SU-DHL-6 (cell line): Measurements from ENCODE around the gene IFNA21.
A peak's percentile ranks its signal among the peaks of the same experiment; 100 is the strongest.

Experiments
- EZH2phosphoT487 ChIP-seq: fragments of 200-600 bp; sonication (generic), shearing (Covaris generic); conservative IDR thresholded peaks from 2 replicates; pipeline ENCODE4 v1.6.1; 2018; ENCODE audit warnings: mild to moderate bottlenecking, antibody characterized with exemption, low read length, moderate library complexity, mixed read lengths
- TF ChIP-seq, protein P1 (sequence below): fragments of 200-600 bp; sonication (generic); IDR thresholded peaks from one replicate; pipeline ENCODE4 v1.5.1; 2017; ENCODE audit warnings: antibody characterized with exemption, mild to moderate bottlenecking, low read length, moderate library complexity; ENCODE audit not compliant: insufficient read depth, poor library complexity, severe bottlenecking

DNA sequence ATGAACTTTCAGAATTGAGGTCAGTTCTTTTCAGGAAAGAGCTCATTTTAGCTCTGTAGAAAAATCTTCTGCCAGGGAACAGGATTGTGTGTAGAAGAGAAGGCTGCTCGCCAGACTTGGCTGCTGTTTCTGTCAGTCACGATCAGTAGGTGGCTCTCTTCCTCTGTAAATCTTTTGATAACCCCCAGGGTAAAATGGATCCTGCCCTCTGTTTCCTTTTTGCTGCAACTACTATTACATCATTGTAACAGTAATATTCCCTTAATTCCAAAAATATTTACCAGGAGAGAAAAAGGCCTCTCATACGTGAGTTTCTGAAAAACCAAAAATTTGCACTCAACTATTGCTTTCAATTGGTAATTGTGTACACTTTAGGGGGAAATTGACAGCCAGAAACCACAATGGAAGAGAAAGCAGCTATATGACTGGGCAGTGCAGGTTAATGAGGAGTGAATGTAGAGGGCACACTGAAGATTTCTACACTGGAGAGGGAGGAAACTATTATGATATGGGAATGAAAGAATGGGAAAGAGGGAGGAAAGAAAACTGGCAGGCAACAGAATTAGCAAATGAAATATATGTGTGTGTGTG, 12.3 kb downstream of the IFNA21 start:
- TF ChIP-seq, protein P1, sequence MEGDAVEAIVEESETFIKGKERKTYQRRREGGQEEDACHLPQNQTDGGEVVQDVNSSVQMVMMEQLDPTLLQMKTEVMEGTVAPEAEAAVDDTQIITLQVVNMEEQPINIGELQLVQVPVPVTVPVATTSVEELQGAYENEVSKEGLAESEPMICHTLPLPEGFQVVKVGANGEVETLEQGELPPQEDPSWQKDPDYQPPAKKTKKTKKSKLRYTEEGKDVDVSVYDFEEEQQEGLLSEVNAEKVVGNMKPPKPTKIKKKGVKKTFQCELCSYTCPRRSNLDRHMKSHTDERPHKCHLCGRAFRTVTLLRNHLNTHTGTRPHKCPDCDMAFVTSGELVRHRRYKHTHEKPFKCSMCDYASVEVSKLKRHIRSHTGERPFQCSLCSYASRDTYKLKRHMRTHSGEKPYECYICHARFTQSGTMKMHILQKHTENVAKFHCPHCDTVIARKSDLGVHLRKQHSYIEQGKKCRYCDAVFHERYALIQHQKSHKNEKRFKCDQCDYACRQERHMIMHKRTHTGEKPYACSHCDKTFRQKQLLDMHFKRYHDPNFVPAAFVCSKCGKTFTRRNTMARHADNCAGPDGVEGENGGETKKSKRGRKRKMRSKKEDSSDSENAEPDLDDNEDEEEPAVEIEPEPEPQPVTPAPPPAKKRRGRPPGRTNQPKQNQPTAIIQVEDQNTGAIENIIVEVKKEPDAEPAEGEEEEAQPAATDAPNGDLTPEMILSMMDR: peak; percentile 23
- TF ChIP-seq EZH2phosphoT487: no peak
